PFSK-1 (cell line): ENCODE measurements around the gene ARL14EP.

Experiments
- FOXP2 ChIP-seq: optimal IDR thresholded peaks from 2 replicates; pipeline ENCODE3; 2011; ENCODE audit warnings: borderline replicate concordance, control low read depth, inconsistent platforms; ENCODE audit not compliant: insufficient read depth; ENCODE audit errors: extremely low read length, extremely low read depth
- POLR2AphosphoS5 ChIP-seq: IDR thresholded peaks from 2 replicates; pipeline ENCODE4 v1.6.1; 2012; ENCODE audit warnings: low read depth, mild to moderate bottlenecking, control low read depth, low read length, moderate library complexity
- REST ChIP-seq, 2 experiments: IDR thresholded peaks; 2 replicates each; pipeline versions ENCODE4 v1.6.1 to v1.8.0; 2011 to 2012; ENCODE audit warnings: low read depth in 2 of 2, low read length in 2 of 2, control low read depth in 1 of 2, inconsistent platforms in 1 of 2, mild to moderate bottlenecking in 1 of 2, moderate library complexity in 1 of 2; ENCODE audit not compliant: insufficient read depth in 1 of 2
- SIN3A ChIP-seq: IDR thresholded peaks from 2 replicates; pipeline ENCODE4 v1.6.1; 2012; ENCODE audit warnings: mild to moderate bottlenecking, low read length, moderate library complexity, borderline replicate concordance; ENCODE audit not compliant: insufficient read depth
- TAF1 ChIP-seq: IDR thresholded peaks from 2 replicates; pipeline ENCODE4 v1.6.1; 2012; ENCODE audit warnings: low read length, control low read depth, borderline replicate concordance; ENCODE audit not compliant: insufficient read depth

Gene ARL14EP

GRCh38 chr11:30380846-30381245, 57.9 kb downstream of the ARL14EP start:
- TF ChIP-seq SIN3A (no peak), TAF1 (no peak), POLR2AphosphoS5 (no peak)

GRCh38 chr11:30381879-30382278, 59.0 kb downstream of the ARL14EP start:
- TF ChIP-seq SIN3A (no peak), FOXP2 (no peak), POLR2AphosphoS5 (no peak), TAF1 (no peak), REST (IDR thresholded peaks at IDR 0.05; ENCODE audit: insufficient read depth in 1 of 2, low read depth in 2 of 2, low read length in 2 of 2) (no peak)
